SU-DHL-6 (cell line): ENCODE measurements around the gene CARD11.

Experiments
- CTCF ChIP-seq: fragments of 200-600 bp; sonication (generic); IDR thresholded peaks from one replicate; pipeline ENCODE4 v1.5.1; 2017; ENCODE audit warnings: antibody characterized with exemption, mild to moderate bottlenecking, low read length, moderate library complexity; ENCODE audit not compliant: insufficient read depth, poor library complexity, severe bottlenecking
- EZH2phosphoT487 ChIP-seq: fragments of 200-600 bp; sonication (generic), shearing (Covaris generic); conservative IDR thresholded peaks from 2 replicates; pipeline ENCODE4 v1.6.1; 2018; ENCODE audit warnings: mild to moderate bottlenecking, antibody characterized with exemption, low read length, moderate library complexity, mixed read lengths

- TF ChIP-seq CTCF (no peak), EZH2phosphoT487 (no peak)
Observed at GRCh38 chr7:2950578-2950977, 93.1 kb downstream of the CARD11 start.
